ENCODE measurements around the gene PNKP.

GRCh38 chr19:49855676-49856573, 11.5 kb downstream of the PNKP start:
- no peak for TF ChIP-seq ZBTB12 (CRISPR knock-in tag; IDR thresholded peaks at IDR 0.05)
- no peak for TF ChIP-seq CTCF (IDR thresholded peaks at IDR 0.05 in 2 of 3, conservative IDR thresholded peaks at IDR 0.05 in 1 of 3; ENCODE audit: insufficient read depth in 2 of 3, low read depth in 1 of 3, low read length in 3 of 3)
- peak; percentile 34; the same call in 1 of the 2 replicates for TF ChIP-seq POLR2G (IDR thresholded peaks at IDR 0.05; ENCODE audit: low read depth, low read length)
- TF ChIP-seq MTF1 (CRISPR knock-in tag; IDR thresholded peaks at IDR 0.05; ENCODE audit: borderline replicate concordance), result no peak
- no peak for TF ChIP-seq PHF8 (IDR thresholded peaks at IDR 0.05; ENCODE audit: borderline replicate concordance, low read length)
- TF ChIP-seq RAD51 (IDR thresholded peaks at IDR 0.05; ENCODE audit: borderline replicate concordance, low read depth), result no peak
- TF ChIP-seq EZH2 (IDR thresholded peaks at IDR 0.05; ENCODE audit: borderline replicate concordance, low read depth, low read length), result no peak
- no peak for TF ChIP-seq PPARD (CRISPR knock-in tag; IDR thresholded peaks at IDR 0.05)
- no peak for TF ChIP-seq SP1 (CRISPR knock-in tag; IDR thresholded peaks at IDR 0.05)
- TF ChIP-seq TRIM28 (IDR thresholded peaks at IDR 0.05), result no peak
- TF ChIP-seq SREBF2 (CRISPR knock-in tag; IDR thresholded peaks at IDR 0.05), result no peak
- no peak for TF ChIP-seq C11orf30 (IDR thresholded peaks at IDR 0.05; ENCODE audit: low read depth)
- no peak for TF ChIP-seq CAMTA2 (CRISPR knock-in tag; conservative IDR thresholded peaks at IDR 0.05)
